T-cell (primary cell): ENCODE data around the gene LTBP3. TPM values are rescaled to one million over a fixed set of nuclear protein-coding genes. Genes with fewer than 3 reads are reported as not detected.

Source experiments
- ATAC-seq, 4 experiments: fragments of 200-7000 bp in 3 of 4; fragments of 150-1000 bp in 1 of 4; cut with Tn5 transposase; replicated peaks in 1 of 4; 1 replicate in 3 of 4; 2 replicates in 1 of 4; pipeline ENCODE4 v1.10.0; 2021; ENCODE audit warnings: moderate library complexity in 3 of 4, mild to moderate bottlenecking in 2 of 4, moderate number of reproducible peaks in 1 of 4
- CTCF ChIA-PET, 2 donors: fragments of 300-600 bp; sonication (Branson Sonifier 250); formaldehyde crosslinking; loops; one replicate each; lab custom pipeline; 2022; ENCODE audit warnings: antibody characterized with exemption in 2 of 2; lab: Charles Lee
- POLR2A ChIA-PET, 2 donors: fragments of 300-600 bp; sonication (Branson Sonifier 250); formaldehyde crosslinking; loops; one replicate each; lab custom pipeline; 2022; ENCODE audit warnings: antibody characterized with exemption in 2 of 2; lab: Charles Lee
- DNase-seq, 35 experiments: peaks; one replicate each; pipeline versions ENCODE4 v3.0.0 to v3.0.0-alpha.2; 2013 to 2023
- H3K27ac ChIP-seq: one replicate; pipeline ENCODE4 v1.5.1; 2013; ENCODE audit warnings: low read length
- H3K27me3 ChIP-seq, 2 experiments: replicated peaks in 1 of 2; 1 replicate in 1 of 2; 2 replicates in 1 of 2; pipeline versions ENCODE4 v1.6.1 to v1.7.0; 2013; ENCODE audit warnings: low read length in 1 of 2, mixed read lengths in 1 of 2; ENCODE audit not compliant: control insufficient read depth in 2 of 2, insufficient read depth in 2 of 2; ENCODE audit errors: extremely low read depth in 1 of 2
- H3K36me3 ChIP-seq, 2 donors: 1 replicate in 1 of 2; 2 replicates in 1 of 2; pipeline versions ENCODE4 v1.6.1 to v1.7.0; 2013; ENCODE audit warnings: low read length in 1 of 2; ENCODE audit not compliant: control insufficient read depth in 2 of 2, insufficient read depth in 1 of 2; ENCODE audit errors: extremely low read depth in 1 of 2
- H3K4me1 ChIP-seq, 2 experiments: 1 replicate in 1 of 2; 2 replicates in 1 of 2; pipeline versions ENCODE4 v1.6.1 to v1.7.0; 2013; ENCODE audit warnings: low read length in 2 of 2, mixed read lengths in 1 of 2; ENCODE audit not compliant: insufficient read depth in 2 of 2, control insufficient read depth in 1 of 2; ENCODE audit errors: extremely low read depth in 1 of 2
- H3K4me3 ChIP-seq, 2 donors: 1 replicate in 1 of 2; 2 replicates in 1 of 2; pipeline versions ENCODE4 v1.5.1 to v1.7.0; 2013; ENCODE audit warnings: mild to moderate bottlenecking in 2 of 2, low read length in 1 of 2, moderate library complexity in 1 of 2; ENCODE audit not compliant: control insufficient read depth in 1 of 2; ENCODE audit errors: extremely low read depth in 1 of 2
- H3K9me3 ChIP-seq: 2 replicates; pipeline ENCODE4 v1.7.0; 2013
- H3K27ac Mint-ChIP-seq, 2 donors: one replicate each; pipeline ENCODE4 v1.8.0; 2020 to 2021; ENCODE audit warnings: mild to moderate bottlenecking in 2 of 2, mixed read lengths in 2 of 2
- H3K27me3 Mint-ChIP-seq, 2 donors: one replicate each; pipeline ENCODE4 v1.8.0; 2021 to 2022; ENCODE audit warnings: mixed read lengths in 2 of 2
- H3K36me3 Mint-ChIP-seq: one replicate; pipeline ENCODE4 v1.8.0; 2021; ENCODE audit warnings: mixed read lengths
- H3K4me1 Mint-ChIP-seq, 3 donors: one replicate each; pipeline ENCODE4 v1.8.0; 2020 to 2022; ENCODE audit warnings: mixed read lengths in 3 of 3, mild to moderate bottlenecking in 1 of 3
- H3K4me3 Mint-ChIP-seq, 3 donors: one replicate each; pipeline ENCODE4 v1.8.0; 2020 to 2022; ENCODE audit warnings: mild to moderate bottlenecking in 3 of 3, mixed read lengths in 3 of 3, moderate library complexity in 3 of 3
- H3K9me3 Mint-ChIP-seq, 3 donors: one replicate each; pipeline ENCODE4 v1.8.0; 2020 to 2022; ENCODE audit warnings: mixed read lengths in 3 of 3
- WGBS: methylation state at CpG from one replicate; pipeline ENCODE4 v1.1.5; 2013; ENCODE audit warnings: missing lambda C conversion rate; ENCODE audit not compliant: insufficient coverage; 5-methylcytosine and 5-hydroxymethylcytosine counted together
- total RNA-seq, 35 experiments: library from RNA in 6 of 35; stranded (reverse) in 6 of 35; fragments of 120-200 nt in 1 of 35; gene quantifications; one replicate each; pipeline versions ENCODE4 v1.2.1 to v1.2.4 and lab custom pipeline; 2013 to 2026

Gene LTBP3
- total RNA-seq, 5 donors from 2014 or later (not counting 1 experiment from before 2014, with no cell fraction given), result 200 to 364 (median 284) TPM

GRCh38 chr11:65581928-65582327, 23.8 kb upstream of the LTBP3 start:
- Mint-ChIP-seq H3K4me1 (peaks cover 24 to 37% (median 34%) of the 10 kb centered on the region in 3 donors), H3K27me3 (no peaks in the 10 kb centered on the region), H3K36me3 (peaks cover 24% of the 10 kb centered on the region), H3K4me3 (no peak overlapping the region), H3K9me3 (no peaks in the 10 kb centered on the region), H3K27ac (peak overlapping the region; percentile 50 to 69)
- Histone ChIP-seq H3K27ac (no peak overlapping the region), H3K9me3 (no peaks in the 10 kb centered on the region), H3K36me3 (peaks cover 16 to 70% of the 10 kb centered on the region in 2 donors), H3K4me3 (no peak overlapping the region), H3K27me3 (no peaks in the 10 kb centered on the region), H3K4me1 (peaks cover 6 to 33% of the 10 kb centered on the region in 2 experiments)
- 94% methylated on average over 3 of the region's 3 CpGs for WGBS
- ChIA-PET POLR2A (interaction anchor here in 1 of 2 donors (0.6 kb wide), 1 partner anchor 16 kb away, joined by 3 read pairs; no protein-coding TSS in a partner anchor), CTCF (no interaction called here)
- DNase-seq (no peak), ATAC-seq (no peak)

- H3K9me3 Mint-ChIP-seq, result no peaks in the 10 kb centered on the region
- H3K27ac Mint-ChIP-seq, result no peak overlapping the region
- POLR2A ChIA-PET, result no interaction called here
- H3K27me3 ChIP-seq, result no peaks in the 10 kb centered on the region
- H3K27me3 Mint-ChIP-seq, result no peaks in the 10 kb centered on the region
- no peak overlapping the region for H3K4me3 Mint-ChIP-seq
- H3K4me1 ChIP-seq, result peaks cover 11 to 34% of the 10 kb centered on the region in 2 experiments
- ATAC-seq, result no peak
- WGBS, result 100% methylated on average over 1 of the region's 8 CpGs
- H3K36me3 ChIP-seq, result peaks cover 16 to 59% of the 10 kb centered on the region in 2 donors
- H3K4me1 Mint-ChIP-seq, result peaks cover 23 to 34% (median 32%) of the 10 kb centered on the region in 3 donors
- CTCF ChIA-PET, result no interaction called here
- H3K9me3 ChIP-seq, result no peaks in the 10 kb centered on the region
- H3K27ac ChIP-seq, result no peak overlapping the region
- H3K36me3 Mint-ChIP-seq, result peaks cover 24% of the 10 kb centered on the region
- H3K4me3 ChIP-seq, result no peak overlapping the region
- DNase-seq, result no peak
Measured at GRCh38 chr11:65580756-65581155, 22.6 kb upstream of the LTBP3 start.

- ATAC-seq (no peak), DNase-seq (no peak)
- H3K27me3 Mint-ChIP-seq, result no peaks in the 10 kb centered on the region
- peaks cover 24% of the 10 kb centered on the region for H3K36me3 Mint-ChIP-seq
- H3K4me1 Mint-ChIP-seq, result peaks cover 28 to 36% (median 35%) of the 10 kb centered on the region in 3 donors
- H3K27ac Mint-ChIP-seq, result no peak overlapping the region
- Histone ChIP-seq H3K4me1 (peaks cover 13 to 39% of the 10 kb centered on the region in 2 experiments), H3K4me3 (no peak overlapping the region), H3K9me3 (no peaks in the 10 kb centered on the region), H3K36me3 (peaks cover 16 to 55% of the 10 kb centered on the region in 2 donors), H3K27ac (no peak overlapping the region), H3K27me3 (no peaks in the 10 kb centered on the region)
- POLR2A ChIA-PET, result interaction anchor here in 1 of 2 donors (0.5 kb wide), 1 partner anchor 221 kb away, joined by 3 read pairs; no protein-coding TSS in a partner anchor
- no peaks in the 10 kb centered on the region for H3K9me3 Mint-ChIP-seq
- H3K4me3 Mint-ChIP-seq, result no peak overlapping the region
- CTCF ChIA-PET, result interaction anchor here (0.6 to 0.7 kb wide), 2 partner anchors 13 to 14 kb away, joined by 5 to 9 read pairs; no protein-coding TSS in a partner anchor
- WGBS, result 97% methylated on average over 9 of the region's 19 CpGs
Measured at GRCh38 chr11:65580031-65580692, 22.0 kb upstream of the LTBP3 start.

- Mint-ChIP-seq H3K4me3 (no peak overlapping the region), H3K27me3 (no peaks in the 10 kb centered on the region), H3K27ac (peak overlapping the region; percentile 43 to 61), H3K4me1 (peaks cover 34 to 42% (median 41%) of the 10 kb centered on the region in 3 donors), H3K9me3 (no peaks in the 10 kb centered on the region), H3K36me3 (peaks cover 21% of the 10 kb centered on the region)
- no peak overlapping the region for H3K27ac ChIP-seq
- DNase-seq (no peak), ATAC-seq (no peak)
- no peak overlapping the region for H3K4me3 ChIP-seq
- H3K9me3 ChIP-seq, result no peaks in the 10 kb centered on the region
- WGBS, result no CpG with 5 or more reads among the region's 4 CpGs
- CTCF ChIA-PET, result no interaction called here
- POLR2A ChIA-PET, result interaction anchor here in 1 of 2 donors (0.5 kb wide), 1 partner anchor 222 kb away, joined by 3 read pairs; no protein-coding TSS in a partner anchor
- H3K27me3 ChIP-seq, result no peaks in the 10 kb centered on the region
- peaks cover 14 to 50% of the 10 kb centered on the region in 2 donors for H3K36me3 ChIP-seq
- peaks cover 14 to 46% of the 10 kb centered on the region in 2 experiments for H3K4me1 ChIP-seq
Measured at GRCh38 chr11:65579291-65579690, 21.1 kb upstream of the LTBP3 start.

- 80% methylated on average over 2 of the region's 3 CpGs for WGBS
- no peaks in the 10 kb centered on the region for H3K27me3 ChIP-seq
- Mint-ChIP-seq H3K27me3 (no peaks in the 10 kb centered on the region), H3K36me3 (peaks cover 18% of the 10 kb centered on the region), H3K4me3 (peak overlapping the region; percentile 41 to 98 (median 61)), H3K27ac (peak overlapping the region; percentile 76 to 88), H3K9me3 (no peaks in the 10 kb centered on the region), H3K4me1 (peaks cover 37 to 46% (median 44%) of the 10 kb centered on the region in 3 donors)
- DNase-seq (no peak), ATAC-seq (no peak)
- peaks cover 14 to 50% of the 10 kb centered on the region in 2 experiments for H3K4me1 ChIP-seq
- H3K9me3 ChIP-seq, result no peaks in the 10 kb centered on the region
- H3K36me3 ChIP-seq, result peaks cover 13 to 45% of the 10 kb centered on the region in 2 donors
- H3K27ac ChIP-seq, result no peak overlapping the region
- no peak overlapping the region for H3K4me3 ChIP-seq
- ChIA-PET CTCF (no interaction called here), POLR2A (no interaction called here)
Measured at GRCh38 chr11:65578667-65579066, 20.5 kb upstream of the LTBP3 start.

GRCh38 chr11:65578134-65578533, 20.0 kb upstream of the LTBP3 start:
- no peak overlapping the region for H3K27ac ChIP-seq
- ChIA-PET POLR2A (no interaction called here), CTCF (interaction anchor here in 1 of 2 donors (0.5 to 1.8 kb wide), 3 partner anchors 10 to 58 kb away, joined by 4 to 6 read pairs (median 4); no protein-coding TSS in a partner anchor)
- peak overlapping the region; percentile 76 to 88 for H3K27ac Mint-ChIP-seq
- H3K36me3 ChIP-seq, result peaks cover 10 to 42% of the 10 kb centered on the region in 2 donors
- peak overlapping the region; percentile 41 to 98 (median 61) for H3K4me3 Mint-ChIP-seq
- H3K27me3 Mint-ChIP-seq, result no peaks in the 10 kb centered on the region
- peak overlapping the region in 1 of 2 donors; percentile 78 for H3K4me3 ChIP-seq
- H3K9me3 ChIP-seq, result no peaks in the 10 kb centered on the region
- ATAC-seq (no peak), DNase-seq (no peak)
- no peaks in the 10 kb centered on the region for H3K9me3 Mint-ChIP-seq
- no peaks in the 10 kb centered on the region for H3K27me3 ChIP-seq
- H3K4me1 ChIP-seq, result peaks cover 17 to 55% of the 10 kb centered on the region in 2 experiments
- WGBS, result 95% methylated on average over 7 of the region's 7 CpGs
- H3K4me1 Mint-ChIP-seq, result peaks cover 37 to 47% (median 46%) of the 10 kb centered on the region in 3 donors
- H3K36me3 Mint-ChIP-seq, result peaks cover 15% of the 10 kb centered on the region
